PC-3 (cell line): ENCODE measurements around the gene SLC9A9.

Source experiments
- CTCF ChIP-seq: fragments of 300-600 bp; sonication (generic); conservative IDR thresholded peaks from 2 replicates; pipeline ENCODE4 v1.5.1; 2017; ENCODE audit warnings: antibody characterized with exemption, low read depth, mild to moderate bottlenecking, low read length
- EZH2 ChIP-seq: fragments of 300-600 bp; sonication (generic); IDR thresholded peaks from one replicate; pipeline ENCODE4 v1.6.1; 2017; ENCODE audit warnings: antibody characterized with exemption, mild to moderate bottlenecking, low read length; ENCODE audit not compliant: unreplicated experiment
- EZH2phosphoT487 ChIP-seq: fragments of 300-600 bp; sonication (generic); IDR thresholded peaks from 2 replicates; pipeline ENCODE4 v1.6.1; 2018; ENCODE audit warnings: mild to moderate bottlenecking, antibody characterized with exemption, low read length, borderline replicate concordance

DNA sequence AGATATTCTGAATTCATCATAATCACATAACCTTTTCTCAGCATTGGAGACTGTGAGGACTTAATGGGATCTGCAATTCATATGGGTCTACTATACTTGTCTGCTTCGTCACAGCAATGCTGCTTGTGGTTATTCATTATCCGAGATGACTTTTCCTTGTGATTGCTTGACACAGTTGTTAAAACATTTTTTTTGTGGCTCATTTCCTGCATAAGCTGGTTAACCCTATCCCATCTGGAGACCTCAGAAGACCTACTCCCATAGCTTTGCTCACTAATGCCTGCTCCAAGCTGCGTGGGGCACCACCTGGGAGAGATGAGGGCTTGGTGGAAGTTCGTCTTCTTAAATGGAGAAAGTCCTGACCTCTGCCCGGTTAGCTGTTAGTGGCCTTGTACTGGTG is 367.9 kb downstream of the SLC9A9 start:
- TF ChIP-seq EZH2 (no peak), CTCF (no peak), EZH2phosphoT487 (no peak)
